Measurements from ENCODE around the gene BAG5.
"Not testable (repeated sequence)": the region's sequence is repeated elsewhere in the genome, so short reads cannot be mapped to it uniquely, and the experiment has no call there.

BAG5 gene

DNA sequence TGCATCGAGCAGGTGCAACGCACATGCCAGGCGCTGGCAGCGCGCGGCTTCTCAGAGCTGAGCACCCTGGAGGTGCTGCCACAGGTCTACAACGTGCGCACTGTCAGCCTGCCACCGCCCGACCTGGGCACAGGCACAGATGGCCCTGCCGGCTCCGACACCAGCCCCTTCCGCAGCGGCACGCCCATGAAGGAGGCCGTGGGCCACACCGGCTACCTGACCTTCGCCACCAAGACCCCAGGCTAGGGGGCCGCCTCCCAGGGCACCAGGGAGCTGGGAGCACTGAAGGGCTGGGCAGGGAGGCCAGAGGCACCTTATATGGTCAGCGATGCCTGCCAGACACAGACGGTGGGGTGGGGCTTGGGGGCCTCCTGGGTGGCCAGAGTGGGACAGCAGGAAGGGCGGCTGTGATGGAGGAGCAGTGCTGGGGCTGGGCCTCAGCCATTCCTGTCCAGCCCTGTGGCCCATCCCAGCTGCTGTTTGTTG, 27.8 kb downstream of the BAG5 start:
- DNase-seq (no peak), ATAC-seq (no peak)

DNA sequence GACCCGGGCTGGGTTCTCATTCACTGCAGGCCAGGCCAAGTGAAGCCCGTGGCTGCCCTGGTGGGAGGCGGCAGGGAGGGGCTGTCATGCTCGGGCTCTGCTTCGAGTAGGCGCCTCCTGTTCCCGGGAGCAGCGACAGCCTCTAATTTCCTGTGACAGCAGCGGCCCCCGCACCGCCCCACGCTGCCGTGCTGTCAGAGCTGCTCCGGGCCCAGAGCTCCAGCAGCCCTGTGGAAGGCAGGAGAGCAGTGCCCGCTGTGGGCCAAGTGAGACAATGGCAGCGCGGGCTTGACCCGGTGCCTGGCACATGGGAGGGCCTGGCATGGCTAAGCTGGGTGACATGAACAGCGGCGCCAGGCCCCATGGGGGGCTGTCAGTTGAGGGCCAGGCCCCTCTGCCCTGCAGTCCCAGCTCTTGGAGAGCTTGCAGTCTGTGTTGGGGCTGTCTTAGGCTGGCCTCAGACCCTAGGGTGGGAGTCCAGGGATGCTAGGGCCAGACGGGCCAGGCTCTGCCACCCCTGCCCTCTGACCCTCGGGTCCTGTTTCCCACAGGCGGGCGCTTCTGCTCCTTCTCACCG, 28.4 kb downstream of the BAG5 start:
- DNase-seq (no peak), ATAC-seq (no peak)

DNA sequence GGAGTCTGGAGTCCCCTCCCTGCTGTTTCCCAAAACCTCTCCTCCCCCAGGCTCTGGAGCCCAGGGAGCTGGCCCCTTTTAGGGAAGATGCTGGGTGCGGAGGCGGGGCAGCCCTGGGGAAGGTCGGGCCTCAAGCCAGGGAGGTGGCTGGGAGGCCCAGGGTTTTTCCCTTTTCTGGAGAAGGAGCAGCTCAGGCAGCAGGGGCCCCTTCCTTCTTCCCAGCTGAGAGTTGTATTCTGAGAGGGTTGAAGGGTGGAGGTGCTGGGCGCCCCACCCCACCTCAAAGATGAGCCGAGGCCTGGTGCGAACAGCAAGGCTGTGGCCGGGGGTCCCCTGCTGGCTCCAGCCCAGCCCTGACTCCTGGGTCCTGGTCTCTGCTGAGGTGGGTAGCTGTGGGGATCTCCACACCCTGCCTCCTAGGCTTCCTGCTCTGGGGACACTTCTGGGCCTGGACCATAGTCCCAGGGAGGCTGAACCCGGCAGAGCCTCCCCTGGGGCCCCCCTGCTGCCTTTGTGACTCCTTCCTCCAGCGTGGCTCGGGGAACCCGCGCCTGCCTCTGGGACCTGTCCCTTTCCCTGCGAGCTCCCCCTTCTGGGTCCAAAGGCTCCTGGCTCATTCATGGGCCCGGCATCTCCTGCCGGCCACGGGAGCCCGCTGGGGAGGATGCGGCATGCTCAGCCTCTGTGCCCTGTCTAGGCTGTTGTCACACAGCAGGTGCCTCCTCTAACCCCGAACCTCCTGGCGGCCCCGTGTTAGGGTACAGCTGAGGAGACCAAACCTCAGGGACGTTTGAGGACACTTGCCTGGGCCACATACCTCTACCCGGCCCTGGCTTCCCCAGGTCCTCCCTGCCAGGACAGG, 29.1 kb downstream of the BAG5 start:
- DNase-seq: no peak
- no peak for ATAC-seq

GRCh38 chr14:103532216-103533136, 30.0 kb downstream of the BAG5 start:
- no peak for ATAC-seq
- no peak for DNase-seq

- no peak for ATAC-seq
Measured at GRCh38 chr14:103531421-103532215, 30.8 kb downstream of the BAG5 start.

GRCh38 chr14:103530831-103531230, 31.6 kb downstream of the BAG5 start:
- ATAC-seq: no peak
- DNase-seq: no peak

More at GRCh38 chr14:103531421-103532215, 30.8 kb downstream of the BAG5 start:
- DNase-seq: no peak

GRCh38 chr14:103530390-103530789, 32.1 kb downstream of the BAG5 start:
- DNase-seq: no peak

DNA sequence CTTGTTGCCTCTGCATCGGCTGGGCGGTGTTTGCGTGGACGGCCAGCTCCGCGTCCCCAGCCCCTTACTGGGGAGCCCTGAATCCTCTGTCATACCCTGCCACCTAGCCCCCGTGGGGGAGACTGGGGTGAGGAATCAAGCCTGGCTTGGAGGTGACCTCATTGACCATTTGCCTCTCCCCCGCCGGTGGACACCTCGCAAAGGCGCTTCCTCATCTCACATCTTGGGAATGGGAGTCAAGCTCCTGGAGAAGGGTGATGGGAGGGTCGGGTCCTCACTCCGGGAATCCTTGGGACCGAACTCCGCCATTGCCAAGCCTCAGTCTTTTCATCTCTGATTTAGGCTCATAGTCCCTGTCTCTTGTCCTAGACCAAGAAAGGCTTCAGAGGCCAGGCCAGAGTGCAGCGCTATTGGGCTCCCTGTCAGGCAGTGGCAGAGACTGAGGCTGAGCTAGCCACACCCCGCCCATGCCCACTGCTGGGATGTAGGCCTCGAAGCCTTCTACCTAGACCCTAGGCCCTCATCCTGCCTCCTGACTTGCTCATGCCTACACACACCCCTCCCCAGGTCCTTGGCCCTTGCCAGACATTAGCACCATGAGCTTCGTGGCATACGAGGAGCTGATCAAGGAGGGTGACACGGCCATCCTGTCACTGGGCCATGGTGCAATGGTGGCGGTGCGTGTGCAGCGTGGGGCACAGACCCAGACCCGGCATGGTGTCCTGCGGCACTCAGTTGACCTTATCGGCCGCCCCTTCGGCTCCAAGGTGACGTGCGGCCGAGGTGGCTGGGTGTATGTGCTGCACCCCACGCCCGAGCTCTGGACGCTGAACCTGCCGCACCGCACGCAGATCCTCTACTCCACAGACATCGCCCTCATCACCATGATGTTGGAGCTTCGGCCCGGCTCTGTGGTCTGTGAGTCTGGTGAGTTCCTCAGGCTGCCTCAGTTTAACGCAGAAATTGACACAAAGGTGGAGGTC, 32.8 kb downstream of the BAG5 start:
- ATAC-seq (no peak), DNase-seq (no peak)

More at GRCh38 chr14:103530390-103530789, 32.1 kb downstream of the BAG5 start:
- no peak for ATAC-seq

DNA sequence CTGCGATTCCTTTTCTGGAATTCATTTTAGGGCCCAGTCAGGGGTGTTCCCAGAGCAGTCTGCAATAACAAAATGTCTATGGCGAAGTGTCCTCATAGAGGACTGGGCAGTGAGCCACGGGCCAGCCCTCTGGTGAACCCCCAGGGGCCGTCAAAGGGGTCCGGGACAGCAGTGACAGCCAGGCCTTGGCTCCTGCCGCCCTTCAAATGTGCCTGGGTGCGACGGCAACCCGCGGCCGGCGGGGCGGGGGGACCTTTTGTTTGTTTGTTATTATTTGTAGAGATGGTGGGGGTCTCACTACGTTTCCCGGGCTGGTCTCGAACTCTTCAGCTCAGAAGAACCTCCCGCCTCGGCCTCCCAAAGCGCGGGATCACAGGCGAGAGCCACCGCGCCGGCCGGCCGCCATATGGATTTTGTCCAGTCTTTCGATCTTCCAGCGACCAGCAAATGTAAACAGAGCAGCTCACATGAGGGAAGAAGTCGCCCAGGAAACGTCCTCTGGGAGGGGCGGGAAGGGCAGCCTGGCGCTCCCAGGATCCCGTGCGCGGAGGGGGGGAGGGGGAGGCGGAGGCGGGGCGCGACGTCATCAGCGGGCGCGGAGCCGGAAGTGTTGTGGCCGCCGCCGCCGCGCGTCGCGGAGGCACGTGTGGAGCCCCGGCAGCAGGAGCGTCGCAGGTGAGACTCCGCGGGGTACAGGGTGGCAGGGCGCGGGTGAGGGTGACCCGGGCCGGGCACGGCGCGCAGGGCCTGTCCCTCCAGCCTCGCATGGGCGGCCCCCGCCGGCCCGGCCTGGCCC, 33.7 kb downstream of the BAG5 start, which contains the start of gene TRMT61A:
TRMT61A (plus strand) TSS at position 610 of the 796 bp plus-strand sequence. CDS start 783 bp downstream, outside the sequence.
- DNase-seq (peak; percentile 85), ATAC-seq (peak; percentile 44)

DNA sequence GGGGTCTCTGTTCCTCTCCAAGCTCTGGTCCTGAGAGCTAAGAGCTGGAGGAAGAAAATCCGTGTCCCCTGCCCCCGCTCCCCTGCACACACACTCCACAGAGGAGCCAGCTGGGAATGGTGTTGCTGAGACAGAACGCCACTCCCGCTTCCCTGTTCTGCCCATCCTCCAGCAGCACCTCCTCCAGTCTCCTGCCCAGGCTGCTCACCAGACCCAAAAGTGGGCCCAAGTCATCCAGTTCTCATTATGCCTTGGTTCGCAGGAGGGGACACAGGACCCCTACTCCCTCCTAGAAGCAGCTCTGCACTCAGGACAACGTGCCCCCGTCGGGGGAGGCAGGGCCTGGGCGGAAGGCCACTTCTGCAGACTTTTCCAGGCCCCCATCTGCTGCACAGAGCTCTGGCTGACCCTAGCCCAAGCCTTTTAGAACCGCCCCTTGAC, 34.3 kb downstream of the BAG5 start:
- DNase-seq (no peak), ATAC-seq (no peak)

GRCh38 chr14:103527408-103528145, 34.9 kb downstream of the BAG5 start:
- DNase-seq (peak; percentile 73), ATAC-seq (peak; percentile 80)

DNA sequence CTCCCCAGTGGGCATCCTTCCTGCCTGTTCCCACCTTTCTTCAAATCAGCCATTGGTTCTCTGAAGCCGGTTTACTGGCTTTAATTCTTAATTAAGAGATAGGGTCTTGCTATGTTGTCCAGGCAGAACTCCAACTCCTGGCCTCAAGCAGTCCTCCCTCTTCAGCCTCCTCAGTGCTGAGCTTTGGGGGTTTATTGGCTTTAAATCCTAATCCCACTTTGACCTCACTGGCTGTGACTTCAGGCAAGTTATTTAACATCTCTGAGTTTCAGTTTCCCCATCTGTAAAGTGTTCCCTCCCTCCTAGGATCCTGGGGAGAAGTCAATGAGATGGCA, 35.6 kb downstream of the BAG5 start:
- ATAC-seq (no peak), DNase-seq (no peak)

DNA sequence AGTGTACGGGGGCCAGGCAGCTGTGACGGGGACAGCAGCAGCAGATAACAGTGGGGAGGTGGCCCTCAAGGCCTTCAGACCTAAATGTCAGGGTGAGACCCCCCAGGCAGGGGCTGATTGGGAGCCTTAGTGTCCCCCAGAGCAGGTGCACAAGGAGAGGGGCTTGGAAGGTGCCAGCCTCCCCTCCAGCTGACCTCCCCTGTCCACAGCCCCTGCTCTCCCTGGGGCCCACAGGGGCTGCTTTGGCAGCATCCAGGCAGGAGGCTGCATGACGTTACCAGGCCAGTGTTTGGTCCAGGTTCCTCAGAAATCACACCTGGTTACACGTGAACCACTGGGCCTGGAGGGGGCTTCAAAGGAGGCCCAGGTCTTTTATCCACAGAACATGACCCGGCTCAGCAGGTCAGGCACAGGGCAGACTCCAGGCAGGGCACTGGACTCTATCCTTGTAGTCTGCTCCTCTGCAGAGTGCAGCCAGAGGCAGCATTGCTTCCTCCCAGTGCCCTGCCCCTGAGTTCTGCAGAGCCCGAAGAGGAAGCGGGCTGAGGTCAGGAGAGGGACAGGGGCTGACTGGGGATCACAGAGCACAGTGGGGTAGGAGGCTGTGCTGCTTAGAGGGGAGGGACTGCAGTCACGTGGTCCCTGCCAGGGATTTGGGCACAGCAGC, 36.1 kb downstream of the BAG5 start:
- ATAC-seq: no peak

GRCh38 chr14:103525430-103526246, 36.8 kb downstream of the BAG5 start:
- DNase-seq, ATAC-seq: not testable (repeated sequence)

More for the DNA sequence above, 36.1 kb downstream of the BAG5 start:
- DNase-seq: no peak

- ATAC-seq (no peak), DNase-seq (no peak)
Measured at GRCh38 chr14:103524002-103524935, 38.2 kb downstream of the BAG5 start.

DNA sequence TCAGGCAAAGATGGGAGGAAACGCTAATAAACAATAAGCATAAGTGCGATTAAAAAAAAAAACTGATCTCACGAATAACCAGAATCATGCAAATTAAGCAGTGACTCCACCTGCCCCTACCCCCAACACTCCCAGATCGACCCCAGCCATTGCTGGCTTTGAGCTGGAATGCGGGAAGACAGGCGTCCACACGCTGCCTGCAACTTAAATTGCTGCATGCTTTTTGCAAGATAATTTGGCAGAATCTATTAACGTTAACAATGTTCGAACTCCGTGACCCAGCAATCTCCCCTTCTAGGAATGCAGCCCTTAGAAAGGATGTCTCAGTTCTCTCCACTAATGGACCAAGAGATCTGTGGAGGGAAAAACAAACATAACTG, 38.9 kb downstream of the BAG5 start:
- no peak for DNase-seq

More for the DNA sequence above, 38.9 kb downstream of the BAG5 start:
- no peak for ATAC-seq
